Loucy (cell line): ENCODE measurements around the gene NRP1.

Experiments
- H2AFZ ChIP-seq: fragments of 200-600 bp; sonication (generic); 2 replicates; pipeline ENCODE4 v1.6.0; 2016; ENCODE audit warnings: antibody characterized with exemption, mild to moderate bottlenecking, low read length, moderate library complexity
- H3F3A ChIP-seq: fragments of 200-600 bp; 2 replicates; pipeline ENCODE4 v1.6.0; 2016; ENCODE audit warnings: antibody characterized with exemption, low read depth, mild to moderate bottlenecking
- H3K27me3 ChIP-seq: fragments of 200-600 bp; sonication (generic); 2 replicates; pipeline ENCODE4 v1.6.1; 2014; ENCODE audit warnings: low read length, mild to moderate bottlenecking; ENCODE audit not compliant: insufficient read depth, poor library complexity, severe bottlenecking
- H3K36me3 ChIP-seq: fragments of 200-600 bp; sonication (generic); 2 replicates; pipeline ENCODE4 v1.6.1; 2016; ENCODE audit warnings: low read length; ENCODE audit not compliant: insufficient read depth
- H3K4me1 ChIP-seq: fragments of 200-600 bp; sonication (generic); 2 replicates; pipeline ENCODE4 v1.5.1; 2014; ENCODE audit warnings: low read length, mild to moderate bottlenecking; ENCODE audit not compliant: insufficient read depth, poor library complexity, severe bottlenecking
- H3K4me2 ChIP-seq: fragments of 200-600 bp; sonication (generic); 2 replicates; pipeline ENCODE4 v1.6.0; 2014; ENCODE audit warnings: antibody characterized with exemption, low read length, low read depth, mild to moderate bottlenecking; ENCODE audit not compliant: poor library complexity, severe bottlenecking
- H3K4me3 ChIP-seq: fragments of 200-600 bp; sonication (generic); 2 replicates; pipeline ENCODE4 v1.5.1; 2014; ENCODE audit warnings: low read length, mild to moderate bottlenecking, mixed read lengths; ENCODE audit not compliant: poor library complexity, severe bottlenecking
- H3K79me2 ChIP-seq: fragments of 200-600 bp; sonication (generic); 2 replicates; pipeline ENCODE4 v1.6.1; 2014; ENCODE audit warnings: low read length; ENCODE audit not compliant: insufficient read depth
- H3K9ac ChIP-seq: fragments of 200-600 bp; sonication (generic); 2 replicates; pipeline ENCODE4 v1.6.0; 2014; ENCODE audit warnings: mild to moderate bottlenecking, low read depth, low read length, moderate library complexity; ENCODE audit not compliant: poor library complexity, severe bottlenecking
- H3K9me2 ChIP-seq: fragments of 200-600 bp; sonication (generic); replicated peaks from 2 replicates; pipeline ENCODE4 v1.6.1; 2016; ENCODE audit warnings: low read depth, low read length, mixed read lengths
- H3K9me3 ChIP-seq: fragments of 200-600 bp; sonication (generic); 2 replicates; pipeline ENCODE4 v1.6.1; 2014; ENCODE audit warnings: mild to moderate bottlenecking, antibody characterized with exemption, low read length, low read depth; ENCODE audit not compliant: insufficient read depth
- H4K20me1 ChIP-seq: fragments of 200-600 bp; sonication (generic); 2 replicates; pipeline ENCODE4 v1.6.0; 2014; ENCODE audit warnings: antibody characterized with exemption, low read length, mild to moderate bottlenecking; ENCODE audit not compliant: insufficient read depth, poor library complexity, severe bottlenecking
- EZH2phosphoT487 ChIP-seq: fragments of 200-600 bp; IDR thresholded peaks from 2 replicates; pipeline ENCODE4 v1.6.1; 2018; ENCODE audit warnings: antibody characterized with exemption, mild to moderate bottlenecking, moderate library complexity, borderline replicate concordance
- TF ChIP-seq, protein P1 (sequence below): fragments of 200-600 bp; sonication (generic); conservative IDR thresholded peaks from 2 replicates; pipeline ENCODE4 v1.5.1; 2014; ENCODE audit warnings: mild to moderate bottlenecking, antibody characterized with exemption, low read length

The NRP1 gene

GRCh38 chr10:33216661-33217427, 117.6 kb downstream of the NRP1 start:
- Histone ChIP-seq H2AFZ (no peak overlapping the region), H3F3A (no peaks in the 10 kb centered on the region), H3K79me2 (no peaks in the 10 kb centered on the region), H4K20me1 (no peaks in the 10 kb centered on the region), H3K4me2 (no peak overlapping the region), H3K4me1 (no peaks in the 10 kb centered on the region), H3K4me3 (no peak overlapping the region), H3K9me3 (no peaks in the 10 kb centered on the region), H3K27me3 (no peaks in the 10 kb centered on the region), H3K9ac (no peak overlapping the region), H3K36me3 (no peaks in the 10 kb centered on the region), H3K9me2 (no peaks in the 10 kb centered on the region)
- TF ChIP-seq, protein P1, sequence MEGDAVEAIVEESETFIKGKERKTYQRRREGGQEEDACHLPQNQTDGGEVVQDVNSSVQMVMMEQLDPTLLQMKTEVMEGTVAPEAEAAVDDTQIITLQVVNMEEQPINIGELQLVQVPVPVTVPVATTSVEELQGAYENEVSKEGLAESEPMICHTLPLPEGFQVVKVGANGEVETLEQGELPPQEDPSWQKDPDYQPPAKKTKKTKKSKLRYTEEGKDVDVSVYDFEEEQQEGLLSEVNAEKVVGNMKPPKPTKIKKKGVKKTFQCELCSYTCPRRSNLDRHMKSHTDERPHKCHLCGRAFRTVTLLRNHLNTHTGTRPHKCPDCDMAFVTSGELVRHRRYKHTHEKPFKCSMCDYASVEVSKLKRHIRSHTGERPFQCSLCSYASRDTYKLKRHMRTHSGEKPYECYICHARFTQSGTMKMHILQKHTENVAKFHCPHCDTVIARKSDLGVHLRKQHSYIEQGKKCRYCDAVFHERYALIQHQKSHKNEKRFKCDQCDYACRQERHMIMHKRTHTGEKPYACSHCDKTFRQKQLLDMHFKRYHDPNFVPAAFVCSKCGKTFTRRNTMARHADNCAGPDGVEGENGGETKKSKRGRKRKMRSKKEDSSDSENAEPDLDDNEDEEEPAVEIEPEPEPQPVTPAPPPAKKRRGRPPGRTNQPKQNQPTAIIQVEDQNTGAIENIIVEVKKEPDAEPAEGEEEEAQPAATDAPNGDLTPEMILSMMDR, result no peak
- TF ChIP-seq EZH2phosphoT487, result no peak

- Histone ChIP-seq H3K4me1 (no peaks in the 10 kb centered on the region), H3K36me3 (no peaks in the 10 kb centered on the region), H4K20me1 (no peaks in the 10 kb centered on the region), H3K79me2 (no peaks in the 10 kb centered on the region), H3K9me2 (no peaks in the 10 kb centered on the region), H3K9ac (no peak overlapping the region), H3K4me3 (no peak overlapping the region), H3F3A (no peaks in the 10 kb centered on the region), H3K9me3 (no peaks in the 10 kb centered on the region), H3K27me3 (no peaks in the 10 kb centered on the region), H2AFZ (no peak overlapping the region), H3K4me2 (no peak overlapping the region)
- TF ChIP-seq EZH2phosphoT487, result no peak
- TF ChIP-seq, protein P1, result no peak
Observed at GRCh38 chr10:33215635-33216034, 118.8 kb downstream of the NRP1 start.

DNA sequence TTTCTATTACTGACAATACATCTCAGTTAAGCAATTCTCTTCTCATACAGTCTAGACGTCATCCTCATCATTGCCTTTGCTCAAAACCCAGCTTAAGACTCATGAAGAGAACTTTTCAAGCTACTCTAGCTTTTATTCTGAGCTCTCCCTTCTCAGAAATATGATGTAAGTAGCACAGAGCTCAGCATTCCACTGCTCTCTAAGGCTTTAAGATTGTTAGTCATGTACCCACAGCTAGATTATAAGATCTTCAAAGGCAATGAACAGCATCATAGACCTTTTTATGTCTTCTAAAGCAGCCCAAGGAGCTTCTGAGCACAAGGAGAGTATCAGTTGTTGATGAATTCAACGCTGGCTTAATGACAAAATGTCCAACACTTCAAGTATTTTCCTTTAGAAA, 119.3 kb downstream of the NRP1 start:
- Histone ChIP-seq H3K4me2 (no peak overlapping the region), H3K27me3 (no peaks in the 10 kb centered on the region), H3K79me2 (no peaks in the 10 kb centered on the region), H3F3A (no peaks in the 10 kb centered on the region), H3K9me3 (no peaks in the 10 kb centered on the region), H4K20me1 (no peaks in the 10 kb centered on the region), H2AFZ (no peak overlapping the region), H3K4me1 (no peaks in the 10 kb centered on the region), H3K36me3 (no peaks in the 10 kb centered on the region), H3K9me2 (no peaks in the 10 kb centered on the region), H3K4me3 (no peak overlapping the region), H3K9ac (no peak overlapping the region)
- no peak for TF ChIP-seq EZH2phosphoT487
- TF ChIP-seq, protein P1, result no peak
